Adipocyte (in vitro differentiated cells): ENCODE measurements around the gene ZNF384.

ENCODE experiments used
- DNase-seq: peaks from one replicate; pipeline ENCODE4 v3.0.0-alpha.2; 2015; ENCODE audit warnings: low read depth
- H3K27me3 ChIP-seq: replicated peaks from 2 replicates; pipeline ENCODE4 v1.7.0; 2013; ENCODE audit warnings: mild to moderate bottlenecking, low read length, moderate library complexity; ENCODE audit not compliant: control insufficient read depth, insufficient read depth
- H3K36me3 ChIP-seq: 2 replicates; pipeline ENCODE4 v1.7.0; 2013; ENCODE audit warnings: low read length, mild to moderate bottlenecking, moderate library complexity; ENCODE audit not compliant: control insufficient read depth, insufficient read depth, severe bottlenecking
- H3K4me1 ChIP-seq: 2 replicates; pipeline ENCODE4 v1.7.0; 2013; ENCODE audit warnings: mild to moderate bottlenecking, low read length, moderate library complexity; ENCODE audit not compliant: control insufficient read depth, insufficient read depth
- H3K4me3 ChIP-seq: 2 replicates; pipeline ENCODE4 v1.7.0; 2013; ENCODE audit warnings: mild to moderate bottlenecking, low read length, moderate library complexity
- H3K9ac ChIP-seq: 2 replicates; pipeline ENCODE4 v1.7.0; 2013; ENCODE audit warnings: mild to moderate bottlenecking, low read length, moderate library complexity
- H3K9me3 ChIP-seq: 2 replicates; pipeline ENCODE4 v1.7.0; 2013; ENCODE audit warnings: mild to moderate bottlenecking, low read length, moderate library complexity; ENCODE audit not compliant: control insufficient read depth

Gene ZNF384

GRCh38 chr12:6647083-6647604 lies 42.0 kb downstream of the ZNF384 start, which contains the start of gene ACRBP:
TSS of gene ACRBP (minus strand) at chr12:6647432. CDS start at chr12:6647366, 66 bp downstream.
- DNase-seq, result peak; percentile 73
- Histone ChIP-seq H3K9ac (peak within 1 kb of the TSS; percentile 77), H3K27me3 (peaks cover 1% of the 10 kb centered on the region), H3K4me1 (no peaks in the 10 kb centered on the region), H3K36me3 (peaks cover 19% of the 10 kb centered on the region), H3K9me3 (peaks cover 39% of the 10 kb centered on the region), H3K4me3 (peak within 1 kb of the TSS; percentile 76)

- peaks cover 46% of the 10 kb centered on the region for H3K9me3 ChIP-seq
- H3K4me3 ChIP-seq, result peak overlapping the region; percentile 76
- no peak for DNase-seq
- H3K27me3 ChIP-seq, result peaks cover 8% of the 10 kb centered on the region
- no peaks in the 10 kb centered on the region for H3K4me1 ChIP-seq
- H3K36me3 ChIP-seq, result peaks cover 15% of the 10 kb centered on the region
- peak overlapping the region; percentile 77 for H3K9ac ChIP-seq
Measured at GRCh38 chr12:6646276-6647082, 42.7 kb downstream of the ZNF384 start.

GRCh38 chr12:6644903-6645302 lies 44.3 kb downstream of the ZNF384 start:
- DNase-seq, result no peak
- H3K4me1 ChIP-seq, result no peaks in the 10 kb centered on the region
- H3K36me3 ChIP-seq, result peaks cover under 1% of the 10 kb centered on the region
- no peak overlapping the region for H3K9ac ChIP-seq
- peaks cover 56% of the 10 kb centered on the region for H3K9me3 ChIP-seq
- peaks cover 10% of the 10 kb centered on the region for H3K27me3 ChIP-seq
- H3K4me3 ChIP-seq, result no peak overlapping the region

GRCh38 chr12:6644257-6644596 lies 44.9 kb downstream of the ZNF384 start:
- H3K9ac ChIP-seq, result no peak overlapping the region
- H3K4me3 ChIP-seq, result no peak overlapping the region
- H3K27me3 ChIP-seq, result peaks cover 13% of the 10 kb centered on the region
- H3K4me1 ChIP-seq, result no peaks in the 10 kb centered on the region
- H3K9me3 ChIP-seq, result peaks cover 56% of the 10 kb centered on the region
- H3K36me3 ChIP-seq, result no peaks in the 10 kb centered on the region
- no peak for DNase-seq

GRCh38 chr12:6643569-6644256 lies 45.5 kb downstream of the ZNF384 start:
- H3K4me1 ChIP-seq, result no peaks in the 10 kb centered on the region
- DNase-seq, result no peak
- no peaks in the 10 kb centered on the region for H3K36me3 ChIP-seq
- no peak overlapping the region for H3K9ac ChIP-seq
- no peak overlapping the region for H3K4me3 ChIP-seq
- peaks cover 18% of the 10 kb centered on the region for H3K27me3 ChIP-seq
- H3K9me3 ChIP-seq, result peaks cover 56% of the 10 kb centered on the region

GRCh38 chr12:6641131-6641530 lies 48.0 kb downstream of the ZNF384 start:
- Histone ChIP-seq H3K9me3 (peaks cover 50% of the 10 kb centered on the region), H3K4me3 (no peak overlapping the region), H3K4me1 (no peaks in the 10 kb centered on the region), H3K27me3 (peaks cover 24% of the 10 kb centered on the region), H3K9ac (no peak overlapping the region), H3K36me3 (no peaks in the 10 kb centered on the region)
- DNase-seq, result no peak

- H3K36me3 ChIP-seq, result no peaks in the 10 kb centered on the region
- H3K4me1 ChIP-seq, result no peaks in the 10 kb centered on the region
- H3K27me3 ChIP-seq, result peaks cover 26% of the 10 kb centered on the region
- no peak overlapping the region for H3K9ac ChIP-seq
- DNase-seq, result no peak
- H3K4me3 ChIP-seq, result no peak overlapping the region
- H3K9me3 ChIP-seq, result peaks cover 50% of the 10 kb centered on the region
Measured at GRCh38 chr12:6640497-6640896, 48.7 kb downstream of the ZNF384 start.

- peaks cover 39% of the 10 kb centered on the region for H3K9me3 ChIP-seq
- no peak overlapping the region for H3K9ac ChIP-seq
- H3K4me3 ChIP-seq, result no peak overlapping the region
- peaks cover 31% of the 10 kb centered on the region for H3K27me3 ChIP-seq
- no peaks in the 10 kb centered on the region for H3K36me3 ChIP-seq
- DNase-seq, result no peak
- no peaks in the 10 kb centered on the region for H3K4me1 ChIP-seq
Measured at GRCh38 chr12:6639151-6639801, 49.9 kb downstream of the ZNF384 start.

- Histone ChIP-seq H3K4me1 (no peaks in the 10 kb centered on the region), H3K9me3 (peaks cover 29% of the 10 kb centered on the region), H3K27me3 (peaks cover 31% of the 10 kb centered on the region), H3K9ac (no peak overlapping the region), H3K36me3 (no peaks in the 10 kb centered on the region), H3K4me3 (no peak overlapping the region)
- no peak for DNase-seq
Measured at GRCh38 chr12:6638305-6638704, 50.9 kb downstream of the ZNF384 start.

- no peak for DNase-seq
- no peaks in the 10 kb centered on the region for H3K36me3 ChIP-seq
- H3K27me3 ChIP-seq, result peaks cover 30% of the 10 kb centered on the region
- H3K9me3 ChIP-seq, result peaks cover 6% of the 10 kb centered on the region
- no peaks in the 10 kb centered on the region for H3K4me1 ChIP-seq
- no peak within 1 kb of the TSS for H3K4me3 ChIP-seq
- H3K9ac ChIP-seq, result no peak within 1 kb of the TSS
Measured at GRCh38 chr12:6635856-6636531, 53.2 kb downstream of the ZNF384 start, which contains the start of gene LPAR5. TSS of gene LPAR5 (minus strand) at chr12:6635959. CDS start at chr12:6621248, 14,711 bp downstream.
